Measurements from ENCODE around the gene PWP1. TPM values are rescaled to one million over a fixed set of nuclear protein-coding genes. Genes with fewer than 3 reads are reported as not detected.

The PWP1 gene
- total RNA-seq, 1 donor from 2014 or later, result 168 TPM

DNA sequence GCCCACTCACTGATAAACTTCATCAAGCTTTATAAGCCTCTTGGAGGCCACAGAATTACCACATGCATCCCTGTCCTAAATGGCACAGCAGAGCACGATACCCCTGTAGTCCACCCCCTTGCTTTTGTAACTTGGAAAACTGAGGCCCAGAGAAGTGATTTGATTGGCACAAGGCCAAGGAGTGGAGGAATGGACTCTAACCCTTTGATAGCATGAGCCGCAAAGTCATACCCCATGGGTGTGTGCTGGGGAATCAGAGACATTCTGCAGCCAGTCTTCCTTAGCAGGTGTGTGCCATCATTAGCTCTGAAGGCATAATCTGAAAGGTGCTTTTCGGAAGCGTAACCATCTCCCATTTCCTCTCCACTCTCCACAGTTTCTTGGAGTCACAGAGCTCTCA is 28.5 kb upstream of the PWP1 start:
- H3K4me3 ChIP-seq (ENCODE audit: low read depth, low read length), result no peak overlapping the region
- TF ChIP-seq, protein P1, sequence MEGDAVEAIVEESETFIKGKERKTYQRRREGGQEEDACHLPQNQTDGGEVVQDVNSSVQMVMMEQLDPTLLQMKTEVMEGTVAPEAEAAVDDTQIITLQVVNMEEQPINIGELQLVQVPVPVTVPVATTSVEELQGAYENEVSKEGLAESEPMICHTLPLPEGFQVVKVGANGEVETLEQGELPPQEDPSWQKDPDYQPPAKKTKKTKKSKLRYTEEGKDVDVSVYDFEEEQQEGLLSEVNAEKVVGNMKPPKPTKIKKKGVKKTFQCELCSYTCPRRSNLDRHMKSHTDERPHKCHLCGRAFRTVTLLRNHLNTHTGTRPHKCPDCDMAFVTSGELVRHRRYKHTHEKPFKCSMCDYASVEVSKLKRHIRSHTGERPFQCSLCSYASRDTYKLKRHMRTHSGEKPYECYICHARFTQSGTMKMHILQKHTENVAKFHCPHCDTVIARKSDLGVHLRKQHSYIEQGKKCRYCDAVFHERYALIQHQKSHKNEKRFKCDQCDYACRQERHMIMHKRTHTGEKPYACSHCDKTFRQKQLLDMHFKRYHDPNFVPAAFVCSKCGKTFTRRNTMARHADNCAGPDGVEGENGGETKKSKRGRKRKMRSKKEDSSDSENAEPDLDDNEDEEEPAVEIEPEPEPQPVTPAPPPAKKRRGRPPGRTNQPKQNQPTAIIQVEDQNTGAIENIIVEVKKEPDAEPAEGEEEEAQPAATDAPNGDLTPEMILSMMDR (conservative IDR thresholded peaks at IDR 0.05; ENCODE audit: low read depth, low read length), result no peak
- no peak for DNase-seq (ENCODE audit: low read depth)

DNA sequence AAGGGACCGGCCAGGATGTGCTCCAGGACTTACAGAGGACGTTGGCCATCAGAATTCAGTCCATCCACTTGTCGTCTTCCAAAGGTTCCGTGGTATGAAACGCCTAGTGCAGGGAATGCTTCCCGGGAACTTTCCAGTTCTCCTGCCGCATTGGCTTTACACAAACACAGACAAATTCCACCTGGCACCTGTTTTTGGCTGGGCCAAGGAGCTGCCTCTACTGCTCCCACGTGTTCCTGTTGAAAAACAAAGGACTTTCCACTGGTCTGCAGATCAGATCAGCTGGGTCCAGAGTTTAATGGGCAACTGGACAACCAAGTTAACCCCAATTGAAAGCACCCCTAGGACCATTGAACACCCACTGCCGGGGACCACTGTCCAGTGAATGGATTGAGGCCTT is 28.0 kb upstream of the PWP1 start:
- TF ChIP-seq, protein P1 (conservative IDR thresholded peaks at IDR 0.05; ENCODE audit: low read depth, low read length), result no peak
- no peak overlapping the region for H3K4me3 ChIP-seq (ENCODE audit: low read depth, low read length)
- no peak for DNase-seq (ENCODE audit: low read depth)

DNA sequence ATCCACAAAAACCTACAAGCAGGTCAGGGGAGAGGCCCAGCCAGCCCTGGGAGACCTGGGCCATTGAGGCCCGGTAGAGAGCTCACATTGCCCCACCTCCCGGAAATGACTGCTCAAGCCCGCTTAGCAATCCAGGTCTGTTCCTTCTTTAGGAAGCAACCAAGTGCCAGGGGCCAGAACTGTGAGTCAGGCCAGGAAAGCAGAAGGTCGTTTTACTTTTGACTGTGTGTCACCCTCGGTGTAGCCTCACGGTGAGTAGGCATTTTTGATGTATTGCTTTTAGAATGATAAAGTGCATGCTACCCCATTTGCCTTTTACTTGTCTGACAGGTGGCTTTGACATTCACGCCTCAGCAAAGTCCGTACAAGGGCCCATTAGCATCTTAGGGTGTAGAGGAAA is 25.4 kb upstream of the PWP1 start:
- TF ChIP-seq, protein P1 (conservative IDR thresholded peaks at IDR 0.05; ENCODE audit: low read depth, low read length), result no peak
- DNase-seq (ENCODE audit: low read depth), result no peak
- no peak overlapping the region for H3K4me3 ChIP-seq (ENCODE audit: low read depth, low read length)

DNA sequence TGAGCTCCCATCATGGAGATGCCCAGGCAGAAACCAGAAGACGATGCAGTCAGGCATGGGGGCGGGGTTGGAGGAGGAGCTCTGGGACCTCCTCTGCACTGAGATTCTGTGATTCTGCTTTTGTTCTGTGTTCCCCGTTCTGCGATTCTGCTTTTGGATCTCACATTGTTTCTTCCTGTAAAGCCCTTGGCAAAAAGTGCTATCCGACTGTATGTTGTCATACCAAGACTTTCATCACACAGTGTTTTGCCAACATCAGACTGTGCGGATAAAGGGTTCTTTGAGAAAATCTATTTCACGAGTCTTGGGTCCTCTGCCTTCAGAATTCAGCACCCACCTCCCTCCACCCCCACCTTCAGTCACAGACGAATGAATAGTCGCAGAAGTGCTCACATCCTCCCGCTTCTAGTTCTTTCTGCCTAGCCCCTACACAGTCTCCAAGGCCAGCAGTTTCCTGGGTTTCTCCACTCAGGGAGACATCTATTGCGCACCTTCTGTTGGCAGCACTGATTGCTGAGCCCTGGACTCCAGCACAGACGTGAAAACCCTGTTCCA is 24.7 kb upstream of the PWP1 start:
- no peak for DNase-seq (ENCODE audit: low read depth)
- H3K4me3 ChIP-seq (ENCODE audit: low read depth, low read length), result no peak overlapping the region
- TF ChIP-seq, protein P1 (conservative IDR thresholded peaks at IDR 0.05; ENCODE audit: low read depth, low read length), result no peak

DNA sequence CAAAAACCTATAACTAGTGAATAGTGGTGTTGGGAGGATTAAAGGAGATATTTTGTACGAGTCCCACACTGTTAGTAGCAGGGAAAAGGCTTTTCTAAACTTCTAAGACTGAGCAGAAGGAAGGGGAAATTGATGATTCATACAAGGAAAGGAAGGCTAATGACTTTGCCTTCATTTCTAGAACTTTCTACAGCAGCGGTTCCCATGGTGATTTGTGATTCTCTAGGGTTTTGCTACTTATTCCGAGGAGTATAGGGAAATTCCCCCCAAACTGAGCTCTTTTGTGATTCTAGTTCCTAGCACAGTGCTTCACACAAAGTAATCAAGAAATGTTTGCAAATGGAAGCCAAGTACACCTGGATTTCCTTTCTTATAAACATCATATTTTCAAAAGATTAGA is 23.8 kb upstream of the PWP1 start:
- TF ChIP-seq, protein P1 (conservative IDR thresholded peaks at IDR 0.05; ENCODE audit: low read depth, low read length), result no peak
- H3K4me3 ChIP-seq (ENCODE audit: low read depth, low read length), result no peak overlapping the region
- no peak for DNase-seq (ENCODE audit: low read depth)

DNA sequence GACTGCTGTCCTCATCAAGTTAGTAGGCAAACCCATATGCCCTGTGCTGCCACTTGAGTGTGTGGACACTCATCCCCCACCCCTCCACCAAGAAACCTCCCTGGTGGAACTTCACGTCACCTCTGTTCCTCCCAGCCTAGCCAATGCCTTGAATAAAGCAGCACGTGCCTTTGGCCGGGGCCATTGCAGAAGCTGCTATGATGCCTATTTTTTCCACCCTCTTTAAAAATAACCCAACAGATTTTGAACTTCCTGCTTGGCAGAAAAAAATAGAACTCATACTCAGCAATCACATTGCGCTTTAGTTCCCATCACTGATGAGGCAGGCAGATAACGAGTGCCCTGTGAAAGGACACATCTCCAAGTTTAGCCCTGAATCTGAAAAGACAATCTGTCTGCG is 23.1 kb upstream of the PWP1 start:
- H3K4me3 ChIP-seq (ENCODE audit: low read depth, low read length), result no peak overlapping the region
- DNase-seq (ENCODE audit: low read depth), result no peak
- TF ChIP-seq, protein P1 (conservative IDR thresholded peaks at IDR 0.05; ENCODE audit: low read depth, low read length), result no peak

DNA sequence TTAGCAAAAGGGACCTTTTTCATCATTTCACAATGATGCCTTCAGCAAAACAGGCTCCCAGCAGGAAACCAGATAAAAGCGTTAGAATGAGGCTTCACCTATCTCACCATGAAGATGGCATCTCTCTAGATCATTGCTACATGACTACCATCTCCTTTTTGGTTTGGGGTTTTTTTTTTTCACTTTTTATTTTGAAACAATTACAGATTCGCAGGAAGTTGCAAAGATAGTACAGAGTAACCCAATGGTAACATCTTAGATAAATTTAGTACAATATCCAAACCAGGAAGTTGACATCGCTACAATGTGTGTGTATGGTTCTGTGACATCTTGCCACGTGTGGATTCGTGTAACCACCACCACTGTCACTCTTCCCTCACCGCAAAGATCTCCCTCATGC is 22.3 kb upstream of the PWP1 start:
- no peak overlapping the region for H3K4me3 ChIP-seq (ENCODE audit: low read depth, low read length)
- TF ChIP-seq, protein P1 (conservative IDR thresholded peaks at IDR 0.05; ENCODE audit: low read depth, low read length), result no peak

More for the DNA sequence above, 22.3 kb upstream of the PWP1 start:
- no peak for DNase-seq (ENCODE audit: low read depth)

All from epithelial cell of proximal tubule (primary cell).